Left lung (tissue), 10 donors: ENCODE results near the gene AGGF1. TPM values are rescaled to one million over a fixed set of nuclear protein-coding genes. Genes with fewer than 3 reads are reported as not detected.
A peak's percentile ranks its signal among the peaks of the same experiment; 100 is the strongest.

Source experiments
- ATAC-seq: fragments of 200-7000 bp; cut with Tn5 transposase; one replicate; pipeline ENCODE4 v1.9.1; 2020; ENCODE audit warnings: moderate library complexity
- DNase-seq, 4 donors: peaks; one replicate each; pipeline ENCODE4 v3.0.0-alpha.2; 2013 to 2020
- H3K27ac ChIP-seq, 2 donors: fragments of 200-600 bp; sonication (generic) in 1 of 2; one replicate each; pipeline versions ENCODE4 v1.5.0 to v1.8.0; 2020 to 2021
- H3K27me3 ChIP-seq, 2 donors: fragments of 200-600 bp; sonication (generic) in 1 of 2; one replicate each; pipeline versions ENCODE4 v1.5.0 to v1.8.0; 2020 to 2021
- H3K36me3 ChIP-seq, 2 donors: fragments of 200-600 bp; sonication (generic) in 1 of 2; one replicate each; pipeline versions ENCODE4 v1.5.0 to v1.8.0; 2020 to 2021
- H3K4me1 ChIP-seq, 2 donors: fragments of 200-600 bp; one replicate each; pipeline ENCODE4 v1.8.0; 2021
- H3K4me3 ChIP-seq, 2 donors: fragments of 200-600 bp; sonication (generic) in 1 of 2; one replicate each; pipeline versions ENCODE4 v1.5.0 to v1.8.0; 2020 to 2021; ENCODE audit warnings: mild to moderate bottlenecking in 1 of 2
- H3K9me3 ChIP-seq, 2 donors: fragments of 200-600 bp; sonication (generic) in 1 of 2; one replicate each; pipeline versions ENCODE4 v1.5.0 to v1.8.0; 2020 to 2021
- CTCF ChIP-seq, 2 donors: fragments of 200-600 bp; sonication (generic) in 1 of 2; IDR thresholded peaks; one replicate each; pipeline versions ENCODE4 v1.5.0 to v1.8.0; 2021; ENCODE audit warnings: antibody characterized with exemption in 2 of 2
- intact Hi-C, 2 donors: fragments of 100-400 bp; cut with DNase I; formaldehyde crosslinking; loops; one replicate each; pipeline versions ENCODE4 v1.11.2 to v1.14.2; 2022
- polyA plus RNA-seq, 6 donors: library from polyadenylated mRNA; unstranded; fragments of 120-200 nt; gene quantifications; one replicate each; pipeline ENCODE4 v1.2.1, GENCODE V29; 2013; ENCODE audit not compliant: insufficient read length in 6 of 6
- total RNA-seq, 2 donors: library from RNA; stranded (reverse); fragmentation: NEBNext Ultra II Directional; extraction: Animal tissue kit (Norgen Biotek cat#: 25700); gene quantifications; one replicate each; pipeline ENCODE4 v1.2.1, GENCODE V29; 2021
- donor health status: DM: no; HTN: yes; CAD: no.
- donor health status: DM: no; HTN: no; CAD: no.

The AGGF1 gene
- total and polyA plus RNA-seq, 8 donors = 20.9 to 27.2 (median 25.2) TPM

GRCh38 chr5:77024490-77024889, 5.7 kb upstream of the AGGF1 start:
- no peak for TF ChIP-seq CTCF (IDR thresholded peaks at IDR 0.05)
- intact Hi-C loops = no loop called here

DNA sequence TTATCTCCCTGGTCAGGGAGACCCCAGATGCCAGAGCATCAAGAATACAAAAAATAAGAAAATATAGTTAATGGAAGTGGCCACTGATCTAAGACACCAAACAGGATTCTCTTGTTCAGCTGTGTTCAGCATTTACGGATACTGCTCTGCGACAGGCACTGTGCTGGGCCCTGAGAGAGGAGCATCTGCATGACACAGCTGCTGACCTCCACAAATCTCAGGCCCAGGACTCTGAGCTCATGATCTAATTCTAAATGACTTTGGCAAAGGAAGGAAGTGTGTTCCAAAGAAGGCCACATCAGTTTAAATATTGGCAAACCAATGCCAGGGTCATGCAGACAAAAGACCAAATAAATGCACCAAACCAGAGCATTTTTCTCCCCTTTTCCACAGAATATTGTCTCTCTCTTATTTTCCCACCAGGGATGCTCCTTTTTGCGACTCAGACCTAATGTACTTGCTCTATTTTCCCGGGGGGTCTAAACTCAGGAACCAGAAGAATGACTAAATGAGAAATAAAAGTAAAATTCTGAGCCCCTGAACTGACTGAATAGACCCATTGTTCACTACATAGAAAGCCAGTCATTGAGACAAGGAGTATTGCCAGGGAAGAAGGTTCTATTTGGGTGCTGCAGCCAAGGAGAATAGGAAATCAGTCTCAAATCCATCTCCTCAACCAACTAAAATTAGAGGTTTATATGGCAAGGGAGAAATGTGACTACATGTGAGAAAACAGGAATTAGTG, 1.4 kb upstream of the AGGF1 start:
- H3K27ac ChIP-seq = no peak overlapping the region
- no peak for DNase-seq
- H3K36me3 ChIP-seq = no peaks in the 10 kb centered on the region
- TF ChIP-seq CTCF (IDR thresholded peaks at IDR 0.05) = no peak
- no peaks in the 10 kb centered on the region for H3K27me3 ChIP-seq
- H3K4me1 ChIP-seq = peaks cover 8 to 22% of the 10 kb centered on the region in 2 donors
- ATAC-seq = no peak
- no peak overlapping the region for H3K4me3 ChIP-seq
- peaks cover 0 to 11% of the 10 kb centered on the region in 2 donors for H3K9me3 ChIP-seq
- intact Hi-C loops = no loop called here

More at GRCh38 chr5:77024490-77024889, 5.7 kb upstream of the AGGF1 start:
- DNase-seq (no peak), ATAC-seq (peak; percentile 48)
- Histone ChIP-seq H3K36me3 (no peaks in the 10 kb centered on the region), H3K27me3 (peaks cover 0 to 12% of the 10 kb centered on the region in 2 donors), H3K27ac (no peak overlapping the region), H3K9me3 (peaks cover 0 to 9% of the 10 kb centered on the region in 2 donors), H3K4me1 (peaks cover 0 to 1% of the 10 kb centered on the region in 2 donors), H3K4me3 (no peak overlapping the region)

GRCh38 chr5:77029376-77029885, 773 bp upstream of the AGGF1 start:
- no peak for ATAC-seq
- intact Hi-C loops = no loop called here
- H3K36me3 ChIP-seq = no peaks in the 10 kb centered on the region
- H3K4me1 ChIP-seq = peaks cover 8 to 22% of the 10 kb centered on the region in 2 donors
- peaks cover 0 to 11% of the 10 kb centered on the region in 2 donors for H3K9me3 ChIP-seq
- H3K27ac ChIP-seq = peak overlapping the region in 1 of 2 donors; percentile 91
- DNase-seq = no peak
- no peak for TF ChIP-seq CTCF (IDR thresholded peaks at IDR 0.05)
- H3K27me3 ChIP-seq = no peaks in the 10 kb centered on the region
- H3K4me3 ChIP-seq = peak overlapping the region in 1 of 2 donors; percentile 63

DNA sequence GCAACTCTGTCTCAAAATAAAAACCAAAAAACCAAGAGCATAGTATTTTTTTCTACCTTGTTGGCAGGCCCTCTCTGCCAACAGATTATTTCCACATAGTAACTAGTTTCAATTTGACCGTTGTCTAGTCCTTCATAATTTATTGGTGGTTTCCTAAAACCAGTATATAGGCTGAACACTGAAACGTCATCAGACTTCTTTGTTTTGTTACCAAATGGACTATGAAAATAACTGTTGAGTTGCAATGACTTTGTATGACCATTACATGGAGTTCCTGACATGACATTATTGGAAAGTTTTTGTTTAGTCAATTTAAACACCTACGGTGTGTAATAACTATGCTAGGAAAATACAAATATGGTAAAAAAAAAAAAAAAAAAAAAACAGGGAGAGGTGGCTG, 1.7 kb downstream of the AGGF1 start:
- Histone ChIP-seq H3K4me3 (no peak overlapping the region), H3K36me3 (peaks cover 0 to 15% of the 10 kb centered on the region in 2 donors), H3K9me3 (peaks cover 0 to 11% of the 10 kb centered on the region in 2 donors), H3K27me3 (no peaks in the 10 kb centered on the region), H3K27ac (no peak overlapping the region), H3K4me1 (peaks cover 8 to 22% of the 10 kb centered on the region in 2 donors)
- ATAC-seq = no peak
- TF ChIP-seq CTCF (IDR thresholded peaks at IDR 0.05) = no peak
- intact Hi-C loops = no loop called here
- DNase-seq = no peak

DNA sequence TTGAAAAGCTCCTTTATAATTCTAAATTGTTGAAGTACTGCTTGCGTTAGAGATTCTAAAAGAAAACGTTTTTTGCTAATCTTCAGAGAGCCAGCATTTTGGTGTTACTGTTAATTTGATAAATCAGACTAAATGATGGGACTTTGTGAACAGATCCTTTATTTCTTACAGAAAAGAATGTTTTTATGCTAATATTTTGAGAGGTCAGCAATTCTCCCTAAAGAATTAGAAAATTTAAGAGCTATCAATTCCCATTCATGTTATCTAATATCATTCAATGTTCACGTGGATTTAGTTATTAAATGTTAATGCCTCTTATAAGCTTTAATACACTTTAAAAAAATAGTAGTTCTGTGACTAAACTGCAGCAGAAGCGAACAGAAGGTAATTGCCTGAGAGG, 2.4 kb downstream of the AGGF1 start:
- DNase-seq (no peak), ATAC-seq (no peak)
- Histone ChIP-seq H3K27me3 (no peaks in the 10 kb centered on the region), H3K4me3 (no peak overlapping the region), H3K27ac (no peak overlapping the region), H3K4me1 (peaks cover 8 to 22% of the 10 kb centered on the region in 2 donors), H3K9me3 (peaks cover 0 to 11% of the 10 kb centered on the region in 2 donors), H3K36me3 (peaks cover 0 to 23% of the 10 kb centered on the region in 2 donors)
- TF ChIP-seq CTCF (IDR thresholded peaks at IDR 0.05) = no peak
- intact Hi-C loops = no loop called here
